Neutrophil (primary cell): ENCODE measurements around the gene CSN1S1.

Experiments used
- H3K27ac ChIP-seq: fragments of 200-600 bp; sonication (generic); 2 replicates; pipeline ENCODE4 v1.5.1; 2016; ENCODE audit warnings: mild to moderate bottlenecking, moderate library complexity
- H3K27me3 ChIP-seq: fragments of 200-600 bp; sonication (generic); 2 replicates; pipeline ENCODE4 v1.6.0; 2016; ENCODE audit warnings: mild to moderate bottlenecking
- H3K36me3 ChIP-seq: fragments of 200-600 bp; sonication (generic); 2 replicates; pipeline ENCODE4 v1.5.1; 2017
- H3K4me1 ChIP-seq, 2 experiments: fragments of 200-600 bp in 1 of 2; sonication (generic) in 1 of 2; 1 replicate in 1 of 2; 2 replicates in 1 of 2; pipeline versions ENCODE4 v1.5.1 to v1.6.1; 2013 to 2016; ENCODE audit warnings: low read depth in 1 of 2, low read length in 1 of 2, mild to moderate bottlenecking in 1 of 2, moderate library complexity in 1 of 2; ENCODE audit not compliant: control insufficient read depth in 1 of 2, insufficient read depth in 1 of 2
- H3K4me3 ChIP-seq, 2 experiments: fragments of 200-600 bp in 1 of 2; sonication (generic) in 1 of 2; 1 replicate in 1 of 2; 2 replicates in 1 of 2; pipeline ENCODE4 v1.5.1; 2013 to 2016; ENCODE audit warnings: low read depth in 1 of 2, low read length in 1 of 2, mild to moderate bottlenecking in 1 of 2, moderate library complexity in 1 of 2
- H3K9me3 ChIP-seq: fragments of 200-600 bp; sonication (generic); 2 replicates; pipeline ENCODE4 v1.5.1; 2016
- CTCF ChIP-seq: fragments of 200-600 bp; sonication (generic); IDR thresholded peaks from 2 replicates; pipeline ENCODE4 v1.5.1; 2016; ENCODE audit warnings: antibody characterized with exemption

CSN1S1 gene

GRCh38 chr4:69965628-69966027, 34.8 kb downstream of the CSN1S1 start, which contains the start of gene CSN2:
CSN2 (minus strand) TSS chr4:69965728; CDS start chr4:69960995, 4,733 bp downstream.
- no peaks in the 10 kb centered on the region for H3K9me3 ChIP-seq
- no peaks in the 10 kb centered on the region for H3K4me1 ChIP-seq
- H3K4me3 ChIP-seq: no peak within 1 kb of the TSS
- TF ChIP-seq CTCF: no peak
- H3K36me3 ChIP-seq: no peaks in the 10 kb centered on the region
- H3K27ac ChIP-seq: no peak within 1 kb of the TSS
- no peaks in the 10 kb centered on the region for H3K27me3 ChIP-seq

- Histone ChIP-seq H3K4me1 (no peaks in the 10 kb centered on the region), H3K27ac (no peak overlapping the region), H3K4me3 (no peak overlapping the region), H3K9me3 (no peaks in the 10 kb centered on the region), H3K36me3 (no peaks in the 10 kb centered on the region), H3K27me3 (no peaks in the 10 kb centered on the region)
- no peak for TF ChIP-seq CTCF
These were observed 39.2 kb downstream of the CSN1S1 start for GRCh38 chr4:69970071-69970470.

GRCh38 chr4:69974631-69975030, 43.8 kb downstream of the CSN1S1 start:
- Histone ChIP-seq H3K9me3 (no peaks in the 10 kb centered on the region), H3K36me3 (no peaks in the 10 kb centered on the region), H3K27ac (no peak overlapping the region), H3K4me1 (no peaks in the 10 kb centered on the region), H3K4me3 (no peak overlapping the region), H3K27me3 (no peaks in the 10 kb centered on the region)
- TF ChIP-seq CTCF: no peak

- H3K9me3 ChIP-seq: no peaks in the 10 kb centered on the region
- H3K27me3 ChIP-seq: no peaks in the 10 kb centered on the region
- no peaks in the 10 kb centered on the region for H3K4me1 ChIP-seq
- H3K4me3 ChIP-seq: no peak overlapping the region
- no peaks in the 10 kb centered on the region for H3K36me3 ChIP-seq
- TF ChIP-seq CTCF: no peak
- no peak overlapping the region for H3K27ac ChIP-seq
These were observed 46.7 kb downstream of the CSN1S1 start for GRCh38 chr4:69977582-69977981.

GRCh38 chr4:69984030-69984443, 53.2 kb downstream of the CSN1S1 start:
- no peaks in the 10 kb centered on the region for H3K27me3 ChIP-seq
- no peaks in the 10 kb centered on the region for H3K4me1 ChIP-seq
- H3K4me3 ChIP-seq: no peak overlapping the region
- no peak overlapping the region for H3K27ac ChIP-seq
- H3K36me3 ChIP-seq: no peaks in the 10 kb centered on the region
- no peak for TF ChIP-seq CTCF
- H3K9me3 ChIP-seq: no peaks in the 10 kb centered on the region

GRCh38 chr4:69986663-69987062, 55.8 kb downstream of the CSN1S1 start:
- Histone ChIP-seq H3K27me3 (no peaks in the 10 kb centered on the region), H3K9me3 (no peaks in the 10 kb centered on the region), H3K27ac (no peak overlapping the region), H3K36me3 (no peaks in the 10 kb centered on the region), H3K4me3 (no peak overlapping the region), H3K4me1 (no peaks in the 10 kb centered on the region)
- TF ChIP-seq CTCF: no peak
